ENCODE measurements around the gene VSNL1. TPM values are rescaled to one million over a fixed set of nuclear protein-coding genes. Genes with fewer than 3 reads are reported as not detected.
"Not testable (repeated sequence)": the region's sequence is repeated elsewhere in the genome, so short reads cannot be mapped to it uniquely, and the experiment has no call there.

VSNL1 gene
- total RNA-seq, 1 donor from 2014 or later: 10.4 TPM

DNA sequence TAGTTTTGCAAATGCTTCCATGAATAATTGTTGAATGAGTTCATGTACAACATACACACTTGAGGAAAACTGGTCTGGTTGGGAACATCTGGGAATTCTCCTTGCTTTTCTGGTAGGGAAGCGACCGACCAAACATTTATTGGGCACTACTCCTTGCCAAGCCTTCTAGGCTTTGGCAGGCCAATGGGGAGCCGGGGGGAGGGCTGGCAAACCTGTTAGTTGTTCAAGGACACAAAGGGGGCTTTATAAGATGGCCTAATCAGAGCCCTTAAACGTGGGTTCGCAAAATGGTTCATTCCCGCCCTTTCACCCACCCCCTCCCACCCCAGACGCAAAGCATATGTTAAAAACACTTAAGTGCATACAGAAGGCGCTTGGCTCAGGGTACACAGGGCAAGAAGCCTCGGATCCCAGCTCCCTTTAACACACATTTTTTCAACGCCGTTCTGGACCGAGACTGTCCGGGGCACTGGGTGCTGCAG is 844 bp upstream of the VSNL1 start:
- intact Hi-C loops (cut with DNase I): loop anchor here (2.0 to 10.0 kb wide), 6 partner anchors 21 to 128 kb away; partner anchors contain the start of gene RAD51AP2
- DNase-seq (ENCODE audit: missing footprints) (peak; percentile 46), ATAC-seq (peak; percentile 32)

DNA sequence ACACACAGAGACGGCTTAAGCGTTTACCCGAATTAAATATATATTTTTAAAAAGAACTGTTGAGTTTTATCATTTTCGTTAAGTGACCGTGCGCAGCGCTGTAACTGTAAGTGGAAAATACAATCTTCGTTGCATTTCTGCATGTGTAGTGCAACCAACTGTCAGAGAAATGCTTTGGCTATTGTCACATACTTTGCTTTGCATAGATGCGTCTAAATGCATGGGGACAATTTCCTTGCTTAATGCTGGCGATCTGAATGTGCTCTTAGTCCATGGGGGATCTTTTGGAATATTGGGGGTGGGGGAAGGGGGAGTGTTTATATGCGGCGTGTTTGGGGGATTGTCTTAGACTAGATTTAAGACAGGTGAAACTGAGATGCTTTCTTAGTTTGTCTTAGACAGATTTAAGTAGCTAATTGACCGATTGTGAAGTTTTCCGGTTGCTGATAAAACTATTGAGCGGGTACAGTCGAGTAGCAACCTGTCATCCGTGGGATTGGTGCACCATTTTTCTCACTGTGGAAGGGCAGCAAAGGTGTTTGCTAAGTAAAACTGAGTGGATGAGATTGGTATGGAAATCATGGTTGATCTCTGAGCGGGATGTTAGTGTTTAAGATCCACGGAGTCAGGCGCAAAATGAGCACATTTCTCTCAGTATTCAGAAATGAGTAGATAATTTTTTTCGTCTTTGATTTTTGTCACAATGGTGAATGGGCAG is 476 bp downstream of the VSNL1 start:
- no peak for ATAC-seq

DNA sequence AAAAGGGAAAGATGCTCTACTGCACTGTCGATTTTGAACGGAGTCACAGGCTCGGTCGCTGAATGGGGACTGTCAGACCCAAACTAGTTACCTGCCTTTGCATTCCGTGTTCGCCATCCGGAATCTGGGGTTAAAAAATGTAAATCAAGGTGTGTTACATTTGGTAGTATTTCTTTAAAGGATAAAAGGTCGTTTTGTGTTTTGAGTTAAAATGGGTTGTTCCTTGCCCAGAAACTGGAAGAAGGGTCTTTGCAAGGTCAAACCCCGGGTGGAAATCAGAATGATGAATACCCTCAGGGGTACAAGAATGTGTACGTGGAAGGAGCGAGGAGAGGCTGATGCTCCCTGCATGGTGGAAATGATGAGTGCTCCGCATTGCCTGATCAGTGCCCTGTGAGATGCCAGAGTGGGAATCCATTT is 1.0 kb downstream of the VSNL1 start:
- intact Hi-C loops (cut with DNase I): loop anchor here (2.0 to 10.0 kb wide), 3 partner anchors 71 to 126 kb away; no protein-coding TSS in a partner anchor

More for the DNA sequence above, 476 bp downstream of the VSNL1 start:
- intact Hi-C loops (cut with DNase I): loop anchor here (2.0 to 10.0 kb wide), 3 partner anchors 70 to 126 kb away; no protein-coding TSS in a partner anchor
- DNase-seq (ENCODE audit: missing footprints): no peak

GRCh38 chr2:17542471-17542870 is 2.0 kb downstream of the VSNL1 start:
- no peak for ATAC-seq
- DNase-seq (ENCODE audit: missing footprints): no peak
- intact Hi-C loops (cut with DNase I): loop anchor here (5.0 to 10.0 kb wide), 2 partner anchors 102 to 125 kb away; no protein-coding TSS in a partner anchor

More for the DNA sequence above, 1.0 kb downstream of the VSNL1 start:
- ATAC-seq: no peak
- no peak for DNase-seq (ENCODE audit: missing footprints)

GRCh38 chr2:17543131-17543660 is 2.7 kb downstream of the VSNL1 start:
- DNase-seq (ENCODE audit: missing footprints): no peak
- ATAC-seq: no peak
- intact Hi-C loops (cut with DNase I): loop anchor here (1.0 to 10.0 kb wide), 3 partner anchors 33 to 124 kb away; no protein-coding TSS in a partner anchor

DNA sequence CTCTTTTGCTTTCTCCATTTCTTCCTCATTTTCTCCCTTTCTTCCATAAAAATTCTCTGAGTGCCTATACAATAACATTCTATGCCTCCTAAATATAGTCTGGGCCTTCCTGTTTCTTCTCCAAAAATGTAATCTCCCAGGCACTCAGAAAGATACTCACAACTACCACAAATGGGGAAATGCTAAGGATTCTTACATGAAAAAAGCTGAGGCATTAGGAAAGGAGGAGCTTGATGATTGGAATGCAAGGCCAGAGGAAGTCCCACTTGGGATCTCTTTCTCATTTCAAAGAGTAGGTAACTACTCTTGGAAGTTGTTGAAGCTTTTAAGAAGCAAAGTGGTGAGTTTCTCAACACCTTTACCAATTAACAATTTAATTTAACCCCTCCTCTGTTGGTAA is 3.4 kb downstream of the VSNL1 start:
- intact Hi-C loops (cut with DNase I): loop anchor here (1.0 to 10.0 kb wide), 3 partner anchors 34 to 123 kb away; no protein-coding TSS in a partner anchor
- DNase-seq (ENCODE audit: missing footprints) (no peak), ATAC-seq (no peak)

DNA sequence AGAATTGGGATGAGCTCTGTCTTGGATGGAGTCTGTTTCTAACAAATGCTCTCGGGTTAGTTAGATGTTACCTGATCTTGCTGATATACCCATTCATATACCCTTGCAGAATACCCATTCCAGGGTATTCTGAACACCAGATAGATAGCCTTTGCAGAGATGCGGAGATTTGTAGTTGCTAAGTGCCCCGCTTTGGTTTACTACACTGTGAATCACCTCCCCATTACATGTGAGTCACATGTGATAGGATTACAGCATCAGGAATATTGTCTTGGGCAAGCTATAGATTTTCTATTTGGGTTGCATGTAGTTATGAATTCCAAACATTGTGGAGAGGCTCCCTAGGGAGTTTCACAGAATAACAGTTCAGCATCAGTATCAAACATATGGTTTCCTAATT is 3.8 kb downstream of the VSNL1 start:
- ATAC-seq (no peak), DNase-seq (ENCODE audit: missing footprints) (no peak)
- intact Hi-C loops (cut with DNase I): loop anchor here (5.0 to 10.0 kb wide), 2 partner anchors 101 to 123 kb away; no protein-coding TSS in a partner anchor

GRCh38 chr2:17545680-17546613 is 5.5 kb downstream of the VSNL1 start:
- intact Hi-C loops (cut with DNase I): loop anchor here (10.0 kb wide), 1 partner anchor 99 kb away; no protein-coding TSS in a partner anchor
- ATAC-seq (no peak), DNase-seq (ENCODE audit: missing footprints) (no peak)

DNA sequence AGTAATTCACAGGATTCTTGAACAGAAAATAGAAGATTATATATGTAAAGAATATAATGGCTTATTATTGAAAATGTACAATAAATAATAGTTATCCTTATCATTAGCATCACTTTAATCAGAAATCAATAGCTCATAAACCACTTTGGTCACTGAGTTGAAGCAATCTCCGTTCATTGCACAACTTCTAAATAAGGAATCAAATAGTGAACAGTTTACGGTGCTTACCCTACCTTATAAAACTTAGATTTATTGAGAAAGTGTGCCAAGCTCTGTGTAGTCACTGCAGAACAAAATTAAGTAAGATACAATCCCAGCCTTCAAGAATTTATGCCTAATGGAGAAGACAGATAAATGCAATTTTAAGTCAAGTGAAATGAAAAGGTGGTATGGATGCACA is 6.7 kb downstream of the VSNL1 start:
- ATAC-seq: no peak
- DNase-seq (ENCODE audit: missing footprints): no peak
- intact Hi-C loops (cut with DNase I): loop anchor here (10.0 kb wide), 1 partner anchor 98 kb away; no protein-coding TSS in a partner anchor

- ATAC-seq: no peak
- intact Hi-C loops (cut with DNase I): loop anchor here (10.0 kb wide), 1 partner anchor 97 kb away; no protein-coding TSS in a partner anchor
Measured at GRCh38 chr2:17547737-17548136, 7.2 kb downstream of the VSNL1 start.

GRCh38 chr2:17550907-17551306 is 10.4 kb downstream of the VSNL1 start:
- DNase-seq (ENCODE audit: missing footprints): no peak
- intact Hi-C loops (cut with DNase I): no loop called here
- no peak for ATAC-seq

More at GRCh38 chr2:17547737-17548136, 7.2 kb downstream of the VSNL1 start:
- DNase-seq (ENCODE audit: missing footprints): no peak

DNA sequence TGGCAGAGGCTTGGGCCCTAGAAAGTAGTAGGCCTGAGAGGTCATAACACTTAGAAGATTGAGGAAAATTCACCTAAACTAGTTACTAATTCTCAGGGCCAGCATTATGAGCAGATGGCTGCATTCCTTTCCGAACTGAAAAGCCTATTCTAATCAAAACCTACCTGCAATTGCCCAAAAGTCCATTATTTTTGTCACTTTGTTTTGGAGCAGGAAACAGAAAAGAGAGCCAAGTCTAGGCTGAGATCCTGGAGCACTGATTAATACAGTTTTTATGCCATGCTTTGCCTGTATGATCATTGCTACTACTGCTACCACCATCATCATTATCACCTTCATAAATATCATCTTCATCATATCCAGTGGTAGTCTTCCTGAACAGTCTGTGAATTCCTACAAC is 14.7 kb downstream of the VSNL1 start:
- intact Hi-C loops (cut with DNase I): no loop called here
- no peak for ATAC-seq
- no peak for DNase-seq (ENCODE audit: missing footprints)

DNA sequence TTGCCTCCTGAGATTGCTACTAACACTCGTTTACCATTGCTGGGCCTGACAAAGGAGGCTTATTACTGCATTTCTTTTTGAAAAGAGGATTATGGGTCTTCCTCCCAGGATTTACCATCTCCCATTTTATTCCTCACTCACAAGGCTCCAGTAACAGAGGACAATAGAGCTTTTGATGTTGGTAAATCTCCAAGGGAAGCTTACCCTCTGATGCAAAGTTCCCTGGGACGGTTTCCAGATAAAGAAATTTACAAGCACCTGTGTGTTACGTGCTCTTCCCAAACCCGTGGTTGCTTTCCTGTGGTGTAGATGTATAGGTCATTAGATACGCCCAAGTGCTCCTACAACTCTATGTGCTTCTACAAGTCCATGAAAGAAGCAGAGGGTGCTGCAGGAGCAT is 17.1 kb downstream of the VSNL1 start:
- intact Hi-C loops (cut with DNase I): no loop called here
- ATAC-seq: no peak
- no peak for DNase-seq (ENCODE audit: missing footprints)

- intact Hi-C loops (cut with DNase I): no loop called here
- DNase-seq (ENCODE audit: missing footprints) (no peak), ATAC-seq (no peak)
Measured at GRCh38 chr2:17558053-17558452, 17.6 kb downstream of the VSNL1 start.

GRCh38 chr2:17558878-17559277 is 18.4 kb downstream of the VSNL1 start:
- DNase-seq (ENCODE audit: missing footprints): no peak
- intact Hi-C loops (cut with DNase I): no loop called here
- no peak for ATAC-seq

GRCh38 chr2:17565726-17566125 is 25.2 kb downstream of the VSNL1 start:
- DNase-seq (ENCODE audit: missing footprints); ATAC-seq; intact Hi-C loops (cut with DNase I): not testable (repeated sequence)

DNA sequence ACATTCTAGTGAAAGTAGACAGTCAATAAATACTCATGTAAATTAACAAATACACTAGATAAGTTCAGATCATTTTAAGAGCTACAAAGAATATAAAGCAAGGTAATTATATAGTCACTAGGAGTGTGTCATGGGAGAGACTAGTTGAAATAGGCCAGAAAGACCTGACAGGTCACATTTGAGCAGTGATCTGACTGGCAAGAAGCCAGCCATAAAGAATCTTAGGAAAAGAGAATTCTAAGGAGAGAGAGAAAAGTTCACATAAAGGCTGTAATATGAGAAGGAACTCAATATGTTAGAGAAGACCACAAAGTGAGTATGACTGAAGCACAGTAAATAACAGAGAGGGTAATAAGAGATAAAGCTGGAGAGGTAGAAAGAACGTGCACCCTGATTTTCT is 31.2 kb downstream of the VSNL1 start:
- ATAC-seq (no peak), DNase-seq (ENCODE audit: missing footprints) (no peak)
- intact Hi-C loops (cut with DNase I): no loop called here

GRCh38 chr2:17573085-17573803 is 32.7 kb downstream of the VSNL1 start:
- intact Hi-C loops (cut with DNase I): no loop called here
- ATAC-seq (no peak), DNase-seq (ENCODE audit: missing footprints) (no peak)
